C1 segment of cervical spinal cord (tissue), 14 donors: Measurements from ENCODE around the gene DEFB126.
"Not testable (repeated sequence)": the region's sequence is repeated elsewhere in the genome, so short reads cannot be mapped to it uniquely, and the experiment has no call there.

Experiments
- DNase-seq, 14 donors: peaks; one replicate each; lab custom pipeline; 2025; lab: John Stamatoyannopoulos, UW

Gene DEFB126

DNA sequence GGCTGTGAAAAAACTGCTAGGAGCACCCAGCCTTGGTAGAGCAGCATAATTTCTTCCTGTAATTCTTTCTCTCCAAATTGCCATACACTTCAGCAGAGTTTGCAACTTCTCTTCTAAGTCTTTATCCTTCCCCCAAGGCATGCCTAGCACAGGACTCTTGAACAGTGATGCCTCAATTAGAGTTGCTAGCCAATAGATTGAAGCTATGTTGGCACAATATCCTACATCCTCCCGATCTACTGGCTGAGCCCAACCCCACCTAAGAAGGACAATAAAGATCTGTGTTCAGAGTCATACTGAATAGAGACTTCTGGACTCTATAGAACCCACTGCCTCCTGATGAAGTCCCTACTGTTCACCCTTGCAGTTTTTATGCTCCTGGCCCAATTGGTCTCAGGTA, at the start of gene DEFB126:
DEFB126 (plus strand) TSS at position 301 of the 400 bp plus-strand sequence; CDS start at position 340, 39 bp downstream.
- no peak for DNase-seq

GRCh38 chr20:93641-94040, 48.7 kb upstream of the DEFB126 start:
- DNase-seq, result no peak

GRCh38 chr20:95215-95614, 47.2 kb upstream of the DEFB126 start:
- DNase-seq, result no peak

- DNase-seq, result not testable (repeated sequence)
Observed at GRCh38 chr20:97691-98090, 44.7 kb upstream of the DEFB126 start.

DNA sequence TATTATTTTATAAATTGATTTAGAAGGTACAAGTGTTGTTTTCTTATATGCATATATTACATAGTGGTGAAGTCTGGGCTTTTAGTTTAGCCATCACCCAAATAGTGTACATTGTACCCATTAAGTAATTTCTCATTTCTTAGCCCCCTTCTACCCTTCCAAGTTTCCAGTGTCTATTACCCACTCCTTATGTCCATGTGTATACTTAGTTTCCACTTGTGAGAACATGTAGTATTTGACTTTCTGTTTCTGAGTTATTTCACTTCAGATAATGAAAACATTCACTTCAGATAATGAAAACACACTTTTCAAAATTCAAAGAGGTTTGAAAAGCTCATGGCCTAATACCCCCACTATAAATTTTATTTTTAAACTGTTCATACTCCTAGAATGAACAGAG, 40.4 kb upstream of the DEFB126 start:
- DNase-seq, result no peak

- no peak for DNase-seq
Observed at GRCh38 chr20:103456-103855, 38.9 kb upstream of the DEFB126 start.

DNA sequence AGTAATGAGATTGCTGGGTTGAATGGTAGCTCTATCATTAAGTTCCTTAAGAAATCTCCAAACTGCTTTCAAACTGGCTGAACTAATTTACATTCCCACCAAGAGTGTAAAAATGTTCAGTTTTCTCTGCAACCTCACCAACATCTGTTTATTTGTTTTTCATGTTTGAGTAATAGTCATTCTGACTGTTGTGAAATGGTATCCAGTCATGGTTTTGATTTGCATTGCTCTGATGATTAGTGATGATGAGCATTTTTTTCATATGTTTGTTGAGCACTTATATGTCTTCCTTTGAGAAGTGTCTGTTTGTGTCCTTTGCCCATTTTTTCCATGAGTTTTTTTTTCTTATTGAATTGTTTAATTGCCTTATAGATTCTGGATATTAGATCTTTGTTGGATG, 30.0 kb upstream of the DEFB126 start:
- no peak for DNase-seq

- DNase-seq, result no peak
Observed at GRCh38 chr20:117518-117917, 24.9 kb upstream of the DEFB126 start.

GRCh38 chr20:129786-130323, 12.5 kb upstream of the DEFB126 start:
- not testable (repeated sequence) for DNase-seq

DNA sequence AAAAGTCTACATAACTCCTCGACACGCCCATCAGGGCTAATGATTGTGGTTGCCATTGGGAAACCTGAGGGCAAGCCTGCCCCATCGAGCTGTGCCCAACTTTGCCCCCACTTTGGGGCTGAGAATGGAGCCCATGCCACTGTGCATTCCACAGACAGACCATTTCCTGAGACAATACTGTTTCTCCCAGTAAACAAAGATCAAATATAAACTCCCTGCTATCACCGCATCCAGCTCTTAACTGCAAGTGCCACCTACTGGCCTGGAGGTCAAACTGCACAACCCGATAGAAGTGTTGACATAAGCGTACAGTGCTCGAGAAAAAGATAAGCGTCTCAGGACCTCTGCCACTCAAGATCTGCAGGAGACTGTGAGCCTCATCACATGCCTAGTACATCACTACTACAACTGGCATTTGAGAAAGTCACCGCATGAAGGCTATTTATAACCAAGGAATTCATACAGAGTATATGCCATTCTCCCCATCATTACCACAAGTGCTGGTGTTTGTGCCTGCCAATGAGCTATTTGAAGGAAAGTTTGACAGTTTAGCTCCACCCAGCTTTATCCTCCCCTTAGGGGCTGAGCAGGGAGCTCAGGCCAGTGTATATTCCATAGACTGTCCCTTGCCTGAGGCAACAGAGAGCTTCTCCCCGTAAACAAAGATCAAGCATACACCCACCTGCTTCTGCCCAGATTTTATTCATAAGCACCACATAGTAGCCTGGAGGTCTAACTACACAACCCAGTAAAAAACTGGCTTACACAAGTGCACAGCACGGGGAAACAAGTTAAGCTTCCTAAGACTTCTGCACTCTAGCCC, 4.5 kb upstream of the DEFB126 start:
- DNase-seq, result no peak

DNA sequence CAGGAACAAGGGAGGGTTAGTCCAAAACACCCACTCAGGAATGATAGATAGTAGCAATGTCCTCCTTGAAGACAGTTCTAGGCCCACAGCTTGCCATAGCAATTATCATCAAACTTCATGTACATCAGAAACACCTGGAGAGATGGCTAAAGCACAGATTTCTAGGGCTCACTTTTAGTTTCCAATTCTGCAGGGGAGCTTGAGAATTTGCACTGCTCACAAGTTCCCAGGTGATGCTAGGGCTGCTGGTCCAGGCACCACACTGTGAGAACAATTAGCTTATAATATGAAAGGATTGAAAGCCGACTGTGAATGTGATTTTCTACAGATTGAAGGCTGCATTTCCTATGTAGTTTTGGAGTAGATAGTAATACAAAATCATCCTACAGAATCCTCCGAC, 3.5 kb downstream of the DEFB126 start:
- no peak for DNase-seq

DNA sequence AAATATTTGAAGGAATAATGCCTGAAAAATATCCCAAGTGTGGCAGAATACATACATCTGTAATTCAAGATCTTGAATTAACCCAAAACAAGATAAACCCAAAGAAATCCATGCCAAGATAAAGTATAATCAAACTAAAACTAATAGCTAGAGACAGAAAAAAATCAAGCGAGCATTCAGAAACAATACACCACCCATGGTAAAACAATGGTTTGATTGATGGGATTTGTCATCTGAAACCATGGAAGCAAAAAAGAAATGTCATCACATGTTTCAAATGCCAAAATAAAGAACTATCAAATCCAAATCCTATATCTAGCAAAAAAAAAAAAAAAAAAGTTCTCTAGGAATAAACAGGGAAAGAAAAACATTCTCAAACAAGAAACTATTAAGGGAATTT, 9.7 kb downstream of the DEFB126 start:
- DNase-seq, result no peak

GRCh38 chr20:157154-157553, 14.8 kb downstream of the DEFB126 start, which contains the start of gene DEFB127:
TSS of gene DEFB127 (plus strand) at chr20:157454. CDS start at chr20:157545, 91 bp downstream.
- DNase-seq, result no peak

- DNase-seq, result no peak
Observed at GRCh38 chr20:164618-165017, 22.2 kb downstream of the DEFB126 start.

GRCh38 chr20:168876-169275, 26.5 kb downstream of the DEFB126 start:
- peak in 1 of 14 donors; percentile 80 for DNase-seq

GRCh38 chr20:184288-184687, 41.9 kb downstream of the DEFB126 start:
- DNase-seq, result no peak

- no peak for DNase-seq
Observed at GRCh38 chr20:187733-188132, 45.3 kb downstream of the DEFB126 start.

DNA sequence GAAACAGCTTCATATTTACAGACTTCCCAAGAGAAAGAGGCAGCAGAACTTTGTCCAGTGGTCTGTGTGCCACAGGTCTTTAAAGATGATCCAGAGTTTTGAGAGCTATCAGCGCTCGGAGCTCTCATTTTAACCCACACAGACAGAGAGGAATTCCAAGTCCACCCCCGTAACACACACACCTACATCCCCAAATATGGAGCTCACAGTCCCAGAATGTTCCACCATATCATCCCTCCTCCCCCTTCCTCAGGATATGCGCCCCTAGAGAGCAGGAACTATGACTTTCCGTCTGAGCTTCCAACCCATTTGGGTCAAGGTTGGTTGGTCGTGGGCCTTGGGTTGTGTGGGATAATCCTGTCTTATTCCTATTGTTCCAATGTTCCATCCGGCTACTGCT, 47.2 kb downstream of the DEFB126 start, which contains the start of gene DEFB128:
DEFB128 (minus strand) TSS at position 101 of the 400 bp plus-strand sequence; CDS start at position 13, 88 bp downstream.
- DNase-seq, result no peak
